Activated naive CD4-positive, alpha-beta T cell treated with anti-CD3 and anti-CD28 coated beads, Interleukin-2, amount 50 U/mL, for 16 hours (primary cell): ENCODE measurements around the gene IWS1.
"Not testable (repeated sequence)": the region's sequence is repeated elsewhere in the genome, so short reads cannot be mapped to it uniquely, and the experiment has no call there.

Experiments used
- DNase-seq: peaks from one replicate; pipeline ENCODE4 v3.0.0-alpha.2; 2020

The IWS1 gene

DNA sequence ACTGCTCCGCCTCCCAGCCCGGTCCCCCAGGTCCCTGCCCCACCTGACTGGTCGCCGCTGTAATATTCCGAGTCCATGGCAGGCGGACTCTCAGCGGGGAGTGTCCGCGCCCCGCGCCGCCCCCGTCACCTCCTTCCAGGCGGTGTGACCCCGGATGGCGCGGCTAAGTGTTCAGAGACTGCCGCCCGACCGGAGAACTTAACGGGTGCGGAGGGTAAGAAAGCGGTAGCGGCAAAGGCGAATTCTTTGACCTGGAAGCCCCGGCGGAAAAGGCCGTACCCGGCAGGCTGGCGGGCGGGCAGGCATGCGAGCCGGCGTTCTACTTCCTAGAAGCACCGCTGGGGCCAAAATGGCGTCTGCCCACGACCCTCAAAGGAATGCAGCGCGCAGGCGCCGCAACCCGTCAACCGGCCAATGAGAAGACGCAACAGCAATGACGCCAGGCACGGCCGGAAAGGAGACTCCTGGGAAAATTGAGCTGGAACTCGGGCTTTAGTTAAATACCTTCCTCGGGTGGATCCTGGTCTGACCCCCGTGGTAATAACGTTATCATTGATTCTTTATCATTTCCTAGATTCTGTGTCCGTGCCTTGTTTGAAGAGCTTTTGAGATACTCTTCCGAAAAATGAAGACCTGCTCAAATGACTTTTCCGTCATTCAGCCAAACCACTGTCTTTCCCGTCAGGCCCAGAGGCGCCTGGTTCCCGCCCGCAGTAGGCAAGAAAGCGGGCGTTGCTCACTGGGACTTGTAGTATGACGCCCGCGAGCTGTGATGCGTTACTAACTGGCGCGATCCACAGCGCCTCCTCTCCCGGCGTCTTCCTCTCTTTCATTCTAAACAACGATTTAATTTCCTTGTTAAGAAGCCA lies at the start of gene IWS1:
Gene IWS1 (minus strand): TSS at position 358 of the 869 bp plus-strand sequence. CDS start 281 bp downstream, at position 77.
- peak; percentile 92 for DNase-seq

DNA sequence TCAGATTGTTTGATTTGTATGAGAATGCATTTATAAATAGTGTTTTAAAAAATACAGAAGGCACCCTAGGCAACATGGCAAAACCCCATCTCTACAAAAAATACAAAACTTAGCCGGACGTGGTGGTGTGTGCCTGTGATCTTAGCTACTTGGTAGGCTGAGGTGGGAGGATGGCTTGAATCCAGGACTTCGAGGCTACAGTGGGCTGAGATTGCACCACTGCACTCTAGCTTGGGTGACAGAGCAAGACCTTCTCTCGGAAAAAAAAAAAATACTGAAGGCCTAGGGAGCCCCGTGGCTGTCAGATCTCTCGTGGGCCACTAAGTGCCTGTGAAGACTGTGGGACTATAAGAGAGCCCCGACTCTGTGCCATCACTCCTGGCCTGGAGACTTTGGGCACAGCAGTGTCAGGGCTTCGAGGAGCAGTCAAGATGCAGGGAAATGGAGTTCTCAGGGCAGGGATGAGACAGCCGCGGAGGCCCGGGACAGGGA lies 49.7 kb upstream of the IWS1 start:
- DNase-seq, result no peak

DNA sequence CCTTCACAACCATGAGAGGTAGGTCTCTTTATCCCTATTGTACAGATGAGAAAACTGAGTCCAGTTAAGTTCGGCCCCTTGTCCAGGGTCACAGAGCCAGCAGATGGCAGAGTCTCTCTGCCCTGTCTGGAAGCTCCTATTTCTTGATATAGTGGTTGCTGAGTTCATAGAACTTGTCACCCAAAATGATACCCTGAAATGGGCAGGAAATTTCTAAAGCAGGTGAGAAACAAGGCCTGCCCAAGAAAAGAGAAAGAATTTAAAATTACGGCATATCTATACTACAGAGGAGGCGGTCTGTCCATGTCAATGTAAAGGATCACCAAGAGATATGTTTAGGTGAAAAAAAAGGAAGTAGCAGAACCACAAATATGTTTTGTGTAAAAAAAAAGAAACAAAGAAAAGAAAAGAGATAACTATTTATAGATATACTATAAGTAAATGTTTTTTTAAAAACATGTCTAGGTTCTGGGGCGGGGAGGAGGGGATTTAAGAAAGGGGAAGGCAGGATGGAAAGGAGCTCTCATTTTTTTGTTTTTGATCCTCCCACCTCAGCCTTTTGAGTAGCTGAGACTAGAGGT lies 49.0 kb upstream of the IWS1 start:
- DNase-seq, result no peak

DNA sequence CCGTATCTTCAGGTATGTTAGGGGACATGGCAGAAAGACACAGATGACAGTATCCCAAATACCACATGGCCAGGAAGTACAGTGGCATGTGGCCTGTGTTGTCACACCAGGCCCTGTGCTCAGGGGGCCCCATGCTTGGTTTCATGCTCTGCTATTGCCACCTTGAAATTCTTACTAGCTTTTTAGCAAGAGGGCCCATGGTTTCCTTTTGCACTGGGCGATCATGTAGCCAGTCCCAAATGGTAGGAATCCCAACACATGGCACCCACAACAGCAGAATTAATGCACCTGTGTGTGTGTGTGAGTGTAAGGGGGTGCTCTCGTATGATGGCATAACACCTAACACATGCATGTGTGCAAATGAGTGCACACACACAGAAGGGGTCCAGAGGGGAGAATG lies 48.4 kb upstream of the IWS1 start:
- no peak for DNase-seq

DNA sequence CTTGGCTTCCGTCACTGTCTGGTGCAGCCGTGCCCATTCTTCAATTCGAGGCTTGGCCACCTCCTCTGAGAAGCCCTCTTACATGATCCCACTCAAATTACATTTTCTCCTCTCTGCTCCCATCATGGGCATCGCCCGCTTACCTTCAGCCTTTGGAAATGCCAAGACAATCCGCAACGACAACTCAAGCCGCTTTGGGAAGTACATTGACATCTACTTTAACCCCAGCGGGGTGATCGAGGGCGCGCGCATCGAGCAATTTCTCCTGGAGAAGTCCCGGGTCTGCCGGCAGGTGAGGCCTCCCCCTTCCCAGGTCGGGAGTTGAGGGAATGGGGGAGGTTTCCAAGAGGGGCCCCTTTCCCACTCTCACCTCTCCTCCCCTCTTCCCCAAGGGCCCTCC lies 47.5 kb upstream of the IWS1 start:
- no peak for DNase-seq

DNA sequence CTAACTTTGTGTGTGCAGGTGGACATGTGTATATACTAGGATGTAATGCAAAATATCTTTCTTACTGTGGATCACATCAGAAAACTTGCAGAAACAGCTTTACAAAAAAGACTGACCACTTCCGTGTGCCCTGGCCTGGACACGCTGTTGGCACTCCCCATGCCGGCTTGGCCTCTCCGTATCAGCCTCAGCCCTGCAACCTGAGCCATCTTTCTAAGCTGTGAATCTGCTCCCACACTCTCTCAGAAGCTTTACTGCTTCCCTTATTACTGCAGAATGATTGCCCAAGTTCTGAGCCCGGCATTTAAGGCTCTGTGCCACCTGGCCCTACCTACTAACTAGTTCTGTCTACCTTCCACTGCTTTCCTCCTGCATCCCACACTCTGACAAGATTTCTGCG lies 47.0 kb upstream of the IWS1 start:
- DNase-seq, result no peak

DNA sequence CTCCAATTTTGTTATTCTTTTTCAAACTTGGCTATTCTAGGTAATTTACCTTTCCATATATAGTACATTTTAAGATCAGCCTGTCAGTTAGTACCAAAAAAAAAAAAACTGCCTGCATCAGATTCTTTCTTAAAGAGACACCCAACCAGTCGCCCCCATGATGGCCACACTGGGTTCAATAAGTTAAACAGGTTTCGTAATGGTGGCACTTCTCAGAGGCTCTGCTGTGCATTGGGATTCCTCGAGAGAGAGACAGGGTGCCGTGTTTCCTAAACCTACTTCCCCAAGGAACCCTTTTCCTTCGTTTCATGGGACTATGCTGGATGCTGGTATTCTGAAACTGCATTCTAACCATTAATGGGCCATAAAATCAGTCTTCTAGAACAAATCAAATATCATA lies 46.6 kb upstream of the IWS1 start:
- no peak for DNase-seq

DNA sequence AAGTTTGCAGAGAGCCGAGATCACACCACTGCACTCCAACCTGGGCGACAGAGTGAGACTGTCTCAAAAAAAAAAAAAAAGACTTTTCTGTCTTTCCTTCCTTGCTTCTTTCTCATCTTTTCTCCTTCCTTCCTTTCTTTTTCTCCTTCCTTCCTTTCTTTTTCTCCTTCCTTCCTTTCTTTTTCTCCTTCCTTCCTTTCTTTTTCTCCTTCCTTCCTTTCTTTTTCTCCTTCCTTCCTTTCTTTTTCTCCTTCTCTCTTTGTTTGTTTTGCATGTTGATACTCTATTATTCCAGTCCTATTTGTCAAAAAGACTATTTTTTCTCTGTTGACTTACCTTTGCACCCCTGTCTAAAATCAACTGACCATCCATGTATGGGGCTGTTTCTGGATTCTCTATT lies 46.1 kb upstream of the IWS1 start:
- DNase-seq, result not testable (repeated sequence)

DNA sequence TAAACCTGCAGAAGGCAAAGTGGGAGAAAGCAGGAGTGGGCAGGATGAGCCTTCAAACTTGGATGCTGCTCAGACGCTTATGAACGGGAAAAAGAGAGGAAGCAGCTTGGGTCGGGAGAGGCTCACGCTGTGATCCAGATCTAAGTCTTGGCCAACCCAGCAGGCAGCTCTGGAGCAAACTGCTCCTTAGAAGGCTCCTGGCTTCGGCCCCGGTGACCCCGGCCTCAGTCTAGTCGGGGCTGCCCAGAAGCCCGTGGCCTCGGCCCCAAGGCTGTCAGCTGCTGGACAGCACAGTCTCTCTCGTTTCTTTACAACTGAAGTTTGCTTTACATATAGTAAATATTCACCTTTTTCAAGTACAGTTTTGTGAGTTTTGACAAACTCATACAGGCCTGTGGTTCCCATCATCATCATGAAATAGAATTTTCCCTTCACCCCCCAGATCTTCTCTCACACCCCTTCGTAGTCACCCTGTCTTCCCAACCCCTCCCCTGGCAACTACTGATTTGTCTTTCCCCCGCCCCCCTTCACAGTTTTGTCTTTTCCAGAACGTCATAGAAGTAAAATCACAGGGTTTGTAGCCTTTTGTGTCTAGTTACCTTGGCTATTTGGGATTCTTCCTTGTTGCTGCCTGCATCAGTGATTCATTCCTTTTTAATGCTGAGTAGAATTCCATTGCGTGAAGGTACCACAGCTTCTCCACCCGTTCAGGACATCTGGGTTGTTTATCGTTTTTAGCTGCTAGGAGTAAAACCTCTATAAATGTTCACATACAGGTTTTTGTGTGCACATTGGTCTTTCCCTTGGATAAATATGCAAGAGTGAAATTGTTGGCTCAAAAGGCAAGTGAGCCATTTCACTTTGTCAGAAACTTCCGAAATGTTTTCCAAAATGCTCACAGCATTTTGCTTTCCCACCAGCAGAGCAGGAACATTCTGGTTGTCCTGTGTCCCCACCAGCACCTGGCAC lies 44.3 kb upstream of the IWS1 start:
- no peak for DNase-seq

DNA sequence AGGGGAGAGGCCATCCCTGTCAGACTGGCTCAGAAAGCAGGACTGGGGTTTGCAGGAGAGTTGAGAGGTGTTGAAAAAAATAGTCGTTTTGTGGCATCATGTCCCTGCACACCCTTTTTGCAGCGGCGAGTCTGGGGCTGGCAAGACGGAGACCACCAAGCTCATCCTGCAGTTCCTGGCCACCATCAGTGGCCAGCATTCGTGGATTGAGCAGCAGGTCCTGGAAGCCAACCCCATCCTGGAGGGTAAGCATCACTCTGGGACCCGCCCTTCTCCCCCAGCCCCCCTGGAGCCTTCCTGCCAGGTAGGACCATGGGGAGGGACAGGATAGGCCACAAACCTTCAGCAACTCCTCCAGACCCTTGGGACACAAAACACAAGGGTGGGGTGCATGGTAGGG lies 43.4 kb upstream of the IWS1 start:
- DNase-seq, result no peak

DNA sequence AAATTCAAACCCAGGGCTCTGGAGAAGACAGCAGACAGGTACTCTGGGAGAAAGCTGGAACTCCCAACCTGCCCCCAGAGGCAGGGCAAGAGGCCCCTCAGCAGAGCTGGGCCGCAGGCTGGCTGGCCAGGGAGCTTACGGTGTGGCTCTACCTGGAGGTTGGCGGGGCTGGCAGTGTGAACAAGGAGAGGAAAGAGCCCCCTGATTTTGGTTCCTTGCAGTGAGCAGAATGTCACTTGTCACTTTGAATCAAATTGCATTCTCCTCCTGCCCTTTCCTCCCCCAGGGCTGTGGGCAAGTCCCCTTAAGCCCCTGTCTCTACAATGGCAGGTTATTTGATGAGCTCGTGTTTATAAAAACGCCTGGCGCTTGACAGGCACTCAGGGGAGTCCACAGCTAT lies 41.8 kb upstream of the IWS1 start:
- no peak for DNase-seq

DNA sequence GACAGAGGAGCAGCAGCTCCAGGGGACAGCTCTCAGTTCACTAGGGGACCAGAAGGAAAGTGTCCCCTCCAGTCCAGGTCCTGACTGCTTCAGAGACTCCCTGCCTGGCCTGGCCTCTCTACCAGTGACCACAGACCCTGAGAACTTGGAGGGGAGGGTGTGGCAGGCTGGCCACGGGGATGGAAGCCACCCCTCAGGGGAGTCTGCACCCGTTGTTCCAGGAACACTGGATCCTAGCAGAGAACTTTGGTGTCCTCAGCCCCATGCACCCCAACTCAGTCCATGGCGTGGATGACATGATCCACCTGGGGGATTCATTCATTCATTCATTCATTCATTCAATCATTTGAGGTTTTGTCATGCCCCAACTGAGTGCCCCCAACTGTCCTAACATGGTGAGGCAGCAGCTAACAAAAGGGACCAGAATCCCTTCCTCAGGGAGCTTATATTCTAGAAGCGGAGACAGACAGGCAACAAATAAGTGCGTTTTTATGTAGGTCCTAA lies 41.1 kb upstream of the IWS1 start:
- DNase-seq, result no peak

DNA sequence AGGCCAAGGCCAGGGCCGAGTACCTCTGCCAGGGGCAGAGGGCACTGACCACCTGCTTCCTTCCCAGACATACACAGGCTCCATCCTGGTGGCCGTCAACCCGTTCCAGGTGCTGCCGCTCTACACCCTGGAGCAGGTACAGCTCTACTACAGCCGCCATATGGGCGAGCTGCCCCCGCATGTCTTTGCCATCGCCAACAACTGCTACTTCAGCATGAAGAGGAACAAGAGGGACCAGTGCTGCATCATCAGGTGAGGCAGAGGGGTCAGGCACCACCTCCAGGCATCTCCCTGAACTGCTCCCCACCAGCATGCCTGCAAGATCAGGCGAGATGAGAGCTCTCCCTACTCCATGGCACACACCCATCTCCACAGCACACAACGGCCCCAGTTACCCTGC lies 40.3 kb upstream of the IWS1 start:
- no peak for DNase-seq

DNA sequence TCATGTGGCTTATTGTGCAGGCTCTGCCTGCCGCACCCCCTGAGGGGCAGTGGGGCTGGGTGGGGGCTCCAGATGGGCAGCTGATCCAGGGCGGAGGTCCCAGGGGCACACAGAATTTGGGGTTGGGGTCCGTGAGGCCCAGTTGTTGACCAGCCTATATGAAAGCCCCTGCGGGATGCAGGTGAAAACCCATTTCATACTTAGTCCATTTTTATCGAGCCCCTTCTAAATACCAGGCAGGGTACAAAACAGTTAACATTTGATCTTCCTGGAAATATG lies 39.8 kb upstream of the IWS1 start:
- no peak for DNase-seq

DNA sequence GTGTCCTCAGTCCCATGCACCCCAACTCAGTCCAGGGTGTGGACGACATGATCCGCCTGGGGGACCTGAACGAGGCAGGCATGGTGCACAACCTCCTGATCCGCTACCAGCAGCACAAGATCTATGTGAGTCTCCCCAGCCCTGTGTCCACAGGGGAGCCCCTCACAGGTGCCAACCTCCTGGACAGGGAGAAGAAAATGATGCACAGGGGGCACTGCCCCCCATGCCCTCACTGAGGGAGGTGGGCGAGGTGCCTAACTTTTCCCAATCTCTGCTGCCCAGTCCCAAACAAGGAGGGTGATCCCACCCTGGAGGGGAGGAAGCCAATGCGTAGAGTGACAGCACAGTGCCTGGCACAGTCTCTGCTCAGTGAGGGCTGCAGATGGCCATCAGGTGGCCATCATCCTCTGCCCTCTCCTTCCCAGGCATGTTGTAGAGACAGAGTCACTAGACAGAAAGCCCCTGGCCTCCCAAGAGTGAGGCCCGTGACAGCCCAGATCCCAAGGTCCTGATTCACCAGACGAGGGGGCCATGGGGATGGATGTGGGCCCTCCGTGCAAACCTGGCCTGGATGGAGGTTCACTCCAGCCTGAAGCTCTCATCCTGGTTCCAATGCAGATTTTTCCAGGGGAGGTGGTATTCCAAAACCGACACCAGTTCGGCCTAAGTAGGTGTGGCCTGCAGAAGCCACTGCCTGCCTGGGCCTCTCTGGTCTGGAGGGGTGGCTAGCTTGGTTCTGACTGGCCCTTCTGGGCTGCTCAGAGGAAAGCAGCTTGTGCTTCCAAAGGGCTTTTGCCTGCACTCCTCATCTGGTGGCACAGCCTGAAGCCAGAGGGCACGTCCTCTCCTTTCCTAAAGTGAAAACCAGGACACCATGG lies 39.2 kb upstream of the IWS1 start:
- DNase-seq, result no peak

DNA sequence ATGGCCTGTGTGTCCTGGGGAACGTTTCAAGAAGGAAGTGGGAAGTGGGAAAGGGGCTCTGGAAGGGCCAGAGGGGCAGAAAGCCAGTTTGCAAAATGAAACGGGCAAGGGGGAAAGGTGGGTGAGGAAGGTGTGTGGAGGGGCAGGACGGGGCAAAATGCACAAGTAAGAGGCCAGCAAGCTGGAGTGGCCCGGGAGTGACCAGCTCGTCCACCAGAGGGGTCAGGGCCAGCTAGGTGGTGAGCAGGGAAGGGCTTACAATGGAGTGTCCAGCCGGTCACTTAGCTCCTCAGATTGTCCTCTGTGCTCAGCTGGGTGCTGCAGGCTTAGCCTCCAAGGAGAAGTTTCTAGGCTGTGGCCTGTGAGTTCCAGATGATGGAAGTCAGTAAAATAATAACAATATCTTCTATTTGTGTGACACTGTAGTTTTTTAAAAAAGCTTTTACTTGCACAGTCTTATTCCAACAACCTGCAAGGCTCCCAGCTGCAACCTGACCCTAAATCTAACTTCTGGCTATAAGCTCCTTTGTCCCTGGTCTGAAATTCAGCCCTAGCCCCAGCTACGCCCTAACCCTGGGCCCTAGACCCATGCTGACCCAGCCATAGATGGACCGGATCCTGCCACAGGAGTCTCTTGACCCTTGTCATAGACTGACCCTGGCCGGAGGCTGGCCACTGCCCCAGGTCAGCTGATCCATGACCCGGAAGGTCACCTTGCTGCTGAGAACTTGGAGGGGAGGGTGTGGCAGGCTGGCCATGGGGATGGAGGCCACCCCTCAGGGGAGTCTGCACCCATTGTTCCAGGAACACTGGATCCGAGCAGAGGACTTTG lies 38.4 kb upstream of the IWS1 start:
- no peak for DNase-seq

DNA sequence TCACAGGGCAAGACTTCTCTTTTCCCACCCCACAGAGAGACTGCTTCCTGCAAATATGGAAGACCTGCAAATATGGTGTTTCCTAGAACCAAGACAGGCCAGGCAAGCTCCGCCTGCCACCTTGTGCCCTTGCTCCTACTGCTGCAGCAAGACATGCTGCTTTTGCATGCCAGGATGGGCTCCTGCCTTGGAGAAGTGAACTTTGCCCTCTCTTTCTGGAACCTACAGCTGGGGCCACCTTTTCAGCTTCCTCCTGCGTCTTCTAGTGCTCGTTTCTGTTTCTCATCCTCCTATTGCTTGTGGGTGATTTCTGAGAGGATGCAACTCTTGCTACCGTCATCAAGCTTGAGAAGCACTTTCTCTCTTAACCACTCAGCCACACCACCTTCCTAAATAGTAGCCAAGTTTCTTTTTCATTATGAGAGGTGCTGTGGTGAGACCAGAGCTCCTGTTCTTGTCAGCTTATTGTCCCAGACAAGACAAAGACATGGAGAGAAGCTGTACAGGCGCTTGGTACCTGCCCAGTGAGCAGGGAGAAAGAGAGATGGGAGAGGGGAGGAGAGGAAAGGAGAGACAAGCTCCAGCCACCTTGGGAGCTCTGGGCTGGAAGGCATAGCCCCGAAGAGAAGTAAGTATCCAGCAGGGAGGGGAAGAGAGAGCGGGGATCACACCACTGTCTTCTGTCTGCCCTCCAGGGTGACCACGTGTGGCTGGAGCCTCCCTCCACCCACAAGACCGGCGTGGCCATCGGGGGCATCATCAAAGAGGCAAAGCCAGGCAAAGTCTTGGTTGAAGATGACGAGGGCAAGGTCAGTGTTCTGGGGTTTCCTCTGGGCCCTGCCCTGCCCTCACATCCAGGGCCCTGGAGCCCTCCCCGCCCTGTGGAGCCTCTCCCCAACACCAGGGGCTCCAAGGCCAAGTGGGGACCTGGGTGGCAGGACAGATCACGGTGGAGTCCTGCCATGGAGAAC lies 37.5 kb upstream of the IWS1 start:
- no peak for DNase-seq

DNA sequence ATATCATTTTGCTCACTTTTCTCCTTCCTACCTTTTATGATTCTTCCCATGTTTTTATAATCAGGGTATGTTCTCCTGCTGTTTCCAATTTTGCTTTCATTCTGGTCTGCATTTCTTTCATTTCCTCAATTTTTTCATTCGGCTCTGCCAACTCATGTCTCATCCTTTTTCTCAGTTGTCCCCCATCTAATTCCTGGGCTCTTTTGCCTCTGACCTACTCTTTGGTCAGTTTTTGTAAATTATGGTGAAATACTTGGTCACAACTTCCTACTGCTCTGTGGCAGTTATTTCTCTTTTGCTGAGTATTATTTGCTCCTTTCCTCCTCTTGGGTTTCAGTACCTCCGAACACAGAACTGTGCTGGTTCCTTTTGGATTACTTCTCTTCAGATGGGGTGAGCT lies 36.6 kb upstream of the IWS1 start:
- DNase-seq, result no peak

DNA sequence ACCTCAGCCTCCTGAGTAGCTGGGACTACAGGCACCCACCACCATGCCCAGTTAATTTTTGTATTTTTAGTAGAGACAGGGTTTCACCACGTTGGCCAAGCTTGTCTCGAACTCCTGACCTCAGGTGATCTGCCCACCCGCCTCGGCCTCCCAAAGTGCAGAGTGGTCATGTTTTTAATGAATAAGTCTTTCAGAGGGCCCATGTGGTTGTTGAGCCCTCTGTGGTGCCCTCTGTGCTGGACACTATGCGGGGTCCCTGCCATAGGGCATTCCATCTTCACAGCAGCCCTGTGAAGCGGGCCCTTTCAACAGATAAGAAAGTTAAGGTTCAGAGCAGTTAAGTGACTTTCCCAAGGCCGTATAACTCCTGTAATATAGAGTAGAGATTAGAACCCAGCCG lies 35.1 kb upstream of the IWS1 start:
- no peak for DNase-seq

DNA sequence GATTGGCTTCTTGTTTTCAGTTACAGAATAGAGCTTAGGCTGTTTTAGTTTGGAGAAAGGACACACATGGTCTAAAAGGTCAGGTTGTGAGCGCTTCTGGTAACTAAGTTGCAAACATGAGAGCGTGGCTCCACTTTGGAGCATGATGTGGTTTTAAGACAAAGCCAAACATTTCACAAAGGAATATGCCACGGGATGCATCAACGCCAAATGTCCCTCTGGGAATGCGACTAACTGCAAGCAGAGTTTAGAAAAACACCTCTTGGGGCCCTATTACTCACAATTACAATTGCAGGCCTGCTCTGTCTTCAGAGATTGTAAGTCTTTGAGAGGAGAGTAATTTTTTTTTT lies 34.6 kb upstream of the IWS1 start:
- no peak for DNase-seq
